Measurements from ENCODE around the gene GNB1. TPM values are rescaled to one million over a fixed set of nuclear protein-coding genes. Genes with fewer than 3 reads are reported as not detected.

GNB1 gene
- total and polyA plus RNA-seq, 7 experiments from 2014 or later: 48.1 to 358 (median 232) TPM

GRCh38 chr1:1763657-1764621 lies 126.9 kb downstream of the GNB1 start:
- Mint-ChIP-seq H3K4me1 (peaks cover 3 to 10% (median 5%) of the 10 kb centered on the region in 7 donors), H3K9me3 (peaks cover 0 to 5% (median 0%) of the 10 kb centered on the region in 11 donors), H3K27me3 (no peaks in the 10 kb centered on the region), H3K27ac (peak overlapping the region in 1 of 9 donors; percentile 51), H3K36me3 (peaks cover 0 to 27% (median 10%) of the 10 kb centered on the region in 5 donors), H3K4me3 (no peak overlapping the region)
- Histone ChIP-seq H3K36me3 (ENCODE audit: control insufficient read depth in 2 of 3, insufficient read depth in 3 of 3, low read length in 3 of 3) (peaks cover 0 to 70% (median 12%) of the 10 kb centered on the region in 3 experiments), H3K4me3 (ENCODE audit: low read length) (no peak overlapping the region), H3K9me3 (ENCODE audit: control insufficient read depth in 2 of 3, low read length in 3 of 3) (no peaks in the 10 kb centered on the region), H3K4me1 (ENCODE audit: control insufficient read depth in 2 of 2, insufficient read depth in 2 of 2, low read length in 2 of 2) (no peaks in the 10 kb centered on the region), H3K27ac (ENCODE audit: low read depth, low read length) (no peak overlapping the region), H3K27me3 (ENCODE audit: control insufficient read depth in 2 of 2, insufficient read depth in 2 of 2, low read length in 2 of 2) (no peaks in the 10 kb centered on the region)
- peak; percentile 89 for ATAC-seq
- intact Hi-C loops (cut with micrococcal nuclease): no loop called here
- peak in 1 of 9 donors; percentile 15 for DNase-seq
- ChIA-PET POLR2A (no interaction called here), CTCF (interaction anchor here (0.6 kb wide), 1 partner anchor 136 kb away, joined by 3 read pairs; no protein-coding TSS in a partner anchor)

- DNase-seq (no peak), ATAC-seq (no peak)
- Mint-ChIP-seq H3K4me3 (no peak overlapping the region), H3K27ac (no peak overlapping the region), H3K9me3 (peaks cover 0 to 1% (median 0%) of the 10 kb centered on the region in 11 donors), H3K4me1 (peaks cover 0 to 4% (median 0%) of the 10 kb centered on the region in 7 donors), H3K27me3 (no peaks in the 10 kb centered on the region), H3K36me3 (peaks cover 0 to 22% (median 0%) of the 10 kb centered on the region in 5 donors)
- intact Hi-C loops (cut with micrococcal nuclease): no loop called here
- Histone ChIP-seq H3K27ac (ENCODE audit: low read depth, low read length) (no peak overlapping the region), H3K27me3 (ENCODE audit: control insufficient read depth in 2 of 2, insufficient read depth in 2 of 2, low read length in 2 of 2) (no peaks in the 10 kb centered on the region), H3K4me3 (ENCODE audit: low read length) (no peak overlapping the region), H3K4me1 (ENCODE audit: control insufficient read depth in 2 of 2, insufficient read depth in 2 of 2, low read length in 2 of 2) (no peaks in the 10 kb centered on the region), H3K9me3 (ENCODE audit: control insufficient read depth in 2 of 3, low read length in 3 of 3) (no peaks in the 10 kb centered on the region), H3K36me3 (ENCODE audit: control insufficient read depth in 2 of 3, insufficient read depth in 3 of 3, low read length in 3 of 3) (peaks cover 0 to 68% (median 9%) of the 10 kb centered on the region in 3 experiments)
- POLR2A ChIA-PET: no interaction called here
- CTCF ChIA-PET: no interaction called here
Measured at GRCh38 chr1:1761504-1762376, 129.1 kb downstream of the GNB1 start.

DNA sequence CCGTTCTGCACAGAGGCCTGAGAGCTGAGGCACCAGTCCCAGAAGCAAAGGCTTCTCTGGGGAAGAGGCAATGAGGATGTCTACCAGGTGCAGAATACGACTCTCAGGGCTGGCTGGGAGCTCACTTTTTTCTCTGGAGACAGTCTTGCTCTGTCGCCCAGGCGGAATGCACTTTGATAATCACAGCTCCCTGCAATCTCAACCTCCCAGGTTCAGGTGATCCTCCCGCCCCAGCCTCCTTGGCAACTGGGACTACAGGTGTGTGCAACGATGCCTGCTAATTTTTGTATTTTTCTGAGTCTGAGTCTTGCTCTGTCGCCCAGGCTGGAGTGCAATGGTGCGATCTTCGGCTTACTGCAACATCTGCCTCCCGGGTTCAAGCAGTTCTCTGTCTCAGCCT lies 130.2 kb downstream of the GNB1 start:
- H3K27me3 Mint-ChIP-seq: no peaks in the 10 kb centered on the region
- Histone ChIP-seq H3K27me3 (ENCODE audit: control insufficient read depth in 2 of 2, insufficient read depth in 2 of 2, low read length in 2 of 2) (no peaks in the 10 kb centered on the region), H3K4me1 (ENCODE audit: control insufficient read depth in 2 of 2, insufficient read depth in 2 of 2, low read length in 2 of 2) (no peaks in the 10 kb centered on the region), H3K27ac (ENCODE audit: low read depth, low read length) (no peak overlapping the region), H3K36me3 (ENCODE audit: control insufficient read depth in 2 of 3, insufficient read depth in 3 of 3, low read length in 3 of 3) (peaks cover 0 to 78% (median 14%) of the 10 kb centered on the region in 3 experiments), H3K9me3 (ENCODE audit: control insufficient read depth in 2 of 3, low read length in 3 of 3) (no peaks in the 10 kb centered on the region), H3K4me3 (ENCODE audit: low read length) (no peak overlapping the region)
- no peak overlapping the region for H3K4me3 Mint-ChIP-seq
- peaks cover 0 to 25% (median 0%) of the 10 kb centered on the region in 5 donors for H3K36me3 Mint-ChIP-seq
- ATAC-seq (no peak), DNase-seq (no peak)
- peaks cover 0 to 4% (median 0%) of the 10 kb centered on the region in 7 donors for H3K4me1 Mint-ChIP-seq
- POLR2A ChIA-PET: no interaction called here
- H3K27ac Mint-ChIP-seq: no peak overlapping the region
- peaks cover 0 to 1% (median 0%) of the 10 kb centered on the region in 11 donors for H3K9me3 Mint-ChIP-seq
- intact Hi-C loops (cut with micrococcal nuclease): no loop called here
- CTCF ChIA-PET: no interaction called here

GRCh38 chr1:1760345-1760650 lies 130.6 kb downstream of the GNB1 start:
- ChIA-PET CTCF (no interaction called here), POLR2A (no interaction called here)
- Mint-ChIP-seq H3K4me1 (peaks cover 0 to 4% (median 0%) of the 10 kb centered on the region in 7 donors), H3K4me3 (no peak overlapping the region), H3K36me3 (peaks cover 0 to 25% (median 0%) of the 10 kb centered on the region in 5 donors), H3K27me3 (no peaks in the 10 kb centered on the region), H3K9me3 (peaks cover 0 to 1% (median 0%) of the 10 kb centered on the region in 11 donors), H3K27ac (no peak overlapping the region)
- Histone ChIP-seq H3K27me3 (ENCODE audit: control insufficient read depth in 2 of 2, insufficient read depth in 2 of 2, low read length in 2 of 2) (no peaks in the 10 kb centered on the region), H3K4me1 (ENCODE audit: control insufficient read depth in 2 of 2, insufficient read depth in 2 of 2, low read length in 2 of 2) (no peaks in the 10 kb centered on the region), H3K27ac (ENCODE audit: low read depth, low read length) (no peak overlapping the region), H3K4me3 (ENCODE audit: low read length) (no peak overlapping the region), H3K36me3 (ENCODE audit: control insufficient read depth in 2 of 3, insufficient read depth in 3 of 3, low read length in 3 of 3) (peaks cover 0 to 82% (median 14%) of the 10 kb centered on the region in 3 experiments), H3K9me3 (ENCODE audit: control insufficient read depth in 2 of 3, low read length in 3 of 3) (no peaks in the 10 kb centered on the region)
- ATAC-seq: no peak
- intact Hi-C loops (cut with micrococcal nuclease): no loop called here
- DNase-seq: no peak

DNA sequence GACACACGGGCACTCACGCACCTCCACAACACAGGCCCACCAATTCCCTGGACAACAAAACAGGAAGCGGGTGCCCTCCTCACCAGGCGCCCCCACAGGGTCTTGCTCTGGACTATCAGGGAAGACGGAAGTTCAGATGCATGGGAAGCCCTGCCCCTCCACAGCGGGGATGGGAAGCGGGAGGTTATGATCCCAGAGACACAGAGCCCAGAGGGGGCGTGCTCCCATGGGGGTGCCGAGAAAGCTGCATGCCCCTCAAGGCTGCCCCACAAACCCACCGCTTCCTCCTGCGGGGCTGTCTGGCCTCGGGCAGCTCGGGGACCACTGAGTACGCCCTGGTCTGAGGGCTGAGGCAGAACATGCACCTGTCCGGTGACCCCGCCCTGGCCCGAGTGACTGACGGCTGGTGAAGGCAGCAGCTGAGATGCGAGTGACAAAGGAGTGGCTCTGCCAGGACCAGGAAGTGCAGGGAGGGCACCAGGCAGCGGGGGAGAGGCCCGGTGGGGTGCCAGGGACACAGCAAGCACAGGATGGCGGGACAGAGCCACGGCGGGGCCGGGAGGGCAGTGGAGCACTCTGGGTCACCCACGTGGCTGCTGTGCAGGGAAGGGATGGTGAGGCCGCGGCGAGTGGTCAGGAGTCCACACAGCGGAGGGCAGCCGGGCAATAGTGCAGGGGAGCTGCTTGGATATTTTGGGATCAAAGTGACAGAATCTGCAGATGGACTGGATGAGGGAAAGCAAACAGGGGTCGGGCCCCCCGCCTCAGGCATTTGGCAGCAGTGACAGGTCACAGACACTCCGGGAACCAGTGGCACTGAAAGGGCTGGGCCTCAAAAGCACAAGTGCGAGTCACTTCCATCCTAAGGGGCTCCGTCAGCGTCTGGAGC lies 131.2 kb downstream of the GNB1 start:
- intact Hi-C loops (cut with micrococcal nuclease): no loop called here
- Histone ChIP-seq H3K36me3 (ENCODE audit: control insufficient read depth in 2 of 3, insufficient read depth in 3 of 3, low read length in 3 of 3) (peaks cover 0 to 83% (median 14%) of the 10 kb centered on the region in 3 experiments), H3K27me3 (ENCODE audit: control insufficient read depth in 2 of 2, insufficient read depth in 2 of 2, low read length in 2 of 2) (no peaks in the 10 kb centered on the region), H3K4me3 (ENCODE audit: low read length) (no peak overlapping the region), H3K27ac (ENCODE audit: low read depth, low read length) (no peak overlapping the region), H3K9me3 (ENCODE audit: control insufficient read depth in 2 of 3, low read length in 3 of 3) (no peaks in the 10 kb centered on the region), H3K4me1 (ENCODE audit: control insufficient read depth in 2 of 2, insufficient read depth in 2 of 2, low read length in 2 of 2) (no peaks in the 10 kb centered on the region)
- no peak overlapping the region for H3K27ac Mint-ChIP-seq
- peaks cover 0 to 1% (median 0%) of the 10 kb centered on the region in 11 donors for H3K9me3 Mint-ChIP-seq
- ATAC-seq (no peak), DNase-seq (no peak)
- CTCF ChIA-PET: no interaction called here
- H3K36me3 Mint-ChIP-seq: peaks cover 0 to 27% (median 0%) of the 10 kb centered on the region in 5 donors
- POLR2A ChIA-PET: interaction anchor here (0.6 kb wide), 1 partner anchor 10 kb away, joined by 3 read pairs; no protein-coding TSS in a partner anchor
- H3K4me3 Mint-ChIP-seq: no peak overlapping the region
- no peaks in the 10 kb centered on the region for H3K27me3 Mint-ChIP-seq
- peaks cover 0 to 4% (median 0%) of the 10 kb centered on the region in 7 donors for H3K4me1 Mint-ChIP-seq

Data from naive thymus-derived CD4-positive, alpha-beta T cell (primary cell).